Prostate gland (tissue), 2 donors: Measurements from ENCODE around the gene MAD2L1BP. TPM values are rescaled to one million over a fixed set of nuclear protein-coding genes. Genes with fewer than 3 reads are reported as not detected.
A peak's percentile ranks its signal among the peaks of the same experiment; 100 is the strongest.

Source experiments
- DNase-seq: peaks from one replicate; pipeline ENCODE4 v3.0.0-alpha.2; 2019; ENCODE audit warnings: low spot score
- H3K27ac ChIP-seq, 2 donors: fragments of 200-600 bp; sonication (generic); 2 replicates each; pipeline ENCODE4 v1.5.1; 2017 to 2019
- H3K27me3 ChIP-seq: fragments of 200-600 bp; sonication (generic); replicated peaks from 2 replicates; pipeline ENCODE4 v1.5.1; 2019; ENCODE audit not compliant: insufficient read depth
- H3K36me3 ChIP-seq, 2 donors: fragments of 200-600 bp; sonication (generic); 1 replicate in 1 of 2; 2 replicates in 1 of 2; pipeline versions ENCODE4 v1.5.1 to v1.8.1; 2017 to 2019
- H3K4me1 ChIP-seq: fragments of 200-600 bp; sonication (generic); replicated peaks from 2 replicates; pipeline ENCODE4 v1.5.1; 2019
- H3K4me3 ChIP-seq, 2 donors: fragments of 200-600 bp; sonication (generic); 2 replicates each; pipeline ENCODE4 v1.5.1; 2017 to 2019
- H3K9me3 ChIP-seq: fragments of 200-600 bp; sonication (generic); 2 replicates; pipeline ENCODE4 v1.5.1; 2017
- CTCF ChIP-seq, 4 experiments: fragments of 200-600 bp in 2 of 4; fragments of 450-650 bp in 2 of 4; sonication (generic) in 2 of 4; IDR thresholded peaks; 1 replicate in 3 of 4; 2 replicates in 1 of 4; pipeline ENCODE4 v1.5.1; 2016 to 2019; ENCODE audit warnings: antibody characterized with exemption in 4 of 4, mild to moderate bottlenecking in 2 of 4, moderate library complexity in 2 of 4
- POLR2A ChIP-seq: fragments of 450-650 bp; IDR thresholded peaks from one replicate; pipeline ENCODE4 v1.6.1; 2016; ENCODE audit warnings: antibody characterized with exemption, mild to moderate bottlenecking
- POLR2AphosphoS5 ChIP-seq: sonication (generic); formaldehyde crosslinking; IDR thresholded peaks from one replicate; pipeline ENCODE4 v1.6.1; 2017; ENCODE audit warnings: antibody characterized with exemption
- WGBS: methylation state at CpG from one replicate; pipeline ENCODE4 v1.1.5; 2018; 5-methylcytosine and 5-hydroxymethylcytosine counted together
- intact Hi-C: fragments of 100-400 bp; cut with DNase I; formaldehyde crosslinking; loops from one replicate; pipeline ENCODE4 v1.14.2; 2022
- total RNA-seq, 2 donors: library from RNA; depleted of rRNA; stranded (reverse); fragments of >200 nt; gene quantifications; one replicate each; pipeline ENCODE4 v1.1.0, GENCODE V29; 2016

The MAD2L1BP gene
- total RNA-seq, 2 donors from 2014 or later = 24.9 to 46.8 TPM

- Histone ChIP-seq H3K9me3 (no peaks in the 10 kb centered on the region), H3K36me3 (no peaks in the 10 kb centered on the region), H3K27ac (peak overlapping the region; percentile 47 to 73), H3K4me1 (peaks cover 15% of the 10 kb centered on the region), H3K27me3 (no peaks in the 10 kb centered on the region), H3K4me3 (no peak overlapping the region)
- intact Hi-C loops = loop anchor here (2.0 to 5.0 kb wide), 2 partner anchors 98 to 410 kb away; no protein-coding TSS in a partner anchor
- 38% methylated on average over 15 of the region's 15 CpGs for WGBS
- no peak for TF ChIP-seq CTCF (IDR thresholded peaks at IDR 0.05)
- no peak for TF ChIP-seq POLR2AphosphoS5
- no peak for TF ChIP-seq POLR2A
- no peak for DNase-seq
Measured at GRCh38 chr6:43669050-43669921, 33.6 kb downstream of the MAD2L1BP start.

- Histone ChIP-seq H3K4me3 (no peak overlapping the region), H3K9me3 (no peaks in the 10 kb centered on the region), H3K27me3 (no peaks in the 10 kb centered on the region), H3K36me3 (no peaks in the 10 kb centered on the region), H3K4me1 (peaks cover 15% of the 10 kb centered on the region), H3K27ac (peak overlapping the region; percentile 40 to 73)
- intact Hi-C loops = loop anchor here (2.0 to 5.0 kb wide), 2 partner anchors 97 to 409 kb away; no protein-coding TSS in a partner anchor
- DNase-seq = no peak
- TF ChIP-seq POLR2A = no peak
- no peak for TF ChIP-seq CTCF (IDR thresholded peaks at IDR 0.05)
- TF ChIP-seq POLR2AphosphoS5 = no peak
- WGBS = 62% methylated on average over 6 of the region's 6 CpGs
Measured at GRCh38 chr6:43669922-43670622, 34.4 kb downstream of the MAD2L1BP start.

- H3K27me3 ChIP-seq = no peaks in the 10 kb centered on the region
- intact Hi-C loops = no loop called here
- no peak overlapping the region for H3K4me3 ChIP-seq
- TF ChIP-seq CTCF (IDR thresholded peaks at IDR 0.05) = no peak
- TF ChIP-seq POLR2AphosphoS5 = no peak
- no peak for TF ChIP-seq POLR2A
- 96% methylated on average over 6 of the region's 6 CpGs for WGBS
- H3K9me3 ChIP-seq = no peaks in the 10 kb centered on the region
- no peaks in the 10 kb centered on the region for H3K36me3 ChIP-seq
- peak overlapping the region in 1 of 2 donors; percentile 73 for H3K27ac ChIP-seq
- H3K4me1 ChIP-seq = peaks cover 15% of the 10 kb centered on the region
- no peak for DNase-seq
Measured at GRCh38 chr6:43670623-43670986, 35.0 kb downstream of the MAD2L1BP start.

- H3K4me1 ChIP-seq = peaks cover 15% of the 10 kb centered on the region
- TF ChIP-seq POLR2A (no peak), POLR2AphosphoS5 (no peak), CTCF (IDR thresholded peaks at IDR 0.05) (no peak)
- no peaks in the 10 kb centered on the region for H3K27me3 ChIP-seq
- H3K27ac ChIP-seq = peak overlapping the region in 1 of 2 donors; percentile 73
- no peak for DNase-seq
- WGBS = 89% methylated on average over 8 of the region's 8 CpGs
- H3K36me3 ChIP-seq = no peaks in the 10 kb centered on the region
- intact Hi-C loops = no loop called here
- H3K9me3 ChIP-seq = no peaks in the 10 kb centered on the region
- H3K4me3 ChIP-seq = no peak overlapping the region
Measured at GRCh38 chr6:43671011-43671800, 35.6 kb downstream of the MAD2L1BP start.
